ENCODE measurements around the gene RAB3GAP1.

- TF ChIP-seq POLR2A (IDR thresholded peaks at IDR 0.05; ENCODE audit: low read depth, low read length) = no peak
- TF ChIP-seq CTCF (conservative IDR thresholded peaks at IDR 0.05; ENCODE audit: low read depth, low read length) = no peak
- no peak for TF ChIP-seq SMC3 (IDR thresholded peaks at IDR 0.05; ENCODE audit: low read depth, low read length)
- TF ChIP-seq USF2 (IDR thresholded peaks at IDR 0.05; ENCODE audit: low read depth, low read length) = no peak
- TF ChIP-seq RAD21 (IDR thresholded peaks at IDR 0.05; ENCODE audit: low read length) = no peak
- TF ChIP-seq MXI1 (IDR thresholded peaks at IDR 0.05; ENCODE audit: borderline replicate concordance, low read depth, low read length) = no peak
- TF ChIP-seq ELK1 (IDR thresholded peaks at IDR 0.05; ENCODE audit: borderline replicate concordance, low read depth, low read length) = no peak
- no peak for TF ChIP-seq RCOR1 (IDR thresholded peaks at IDR 0.05; ENCODE audit: insufficient replicate concordance, low read length)
- no peak for TF ChIP-seq CEBPB (IDR thresholded peaks at IDR 0.05; ENCODE audit: low read depth, low read length)
- no peak for TF ChIP-seq BHLHE40 (IDR thresholded peaks at IDR 0.05; ENCODE audit: low read depth, low read length)
- no peak for TF ChIP-seq MAFK (IDR thresholded peaks at IDR 0.05; ENCODE audit: low read depth, low read length)
- TF ChIP-seq FOS (IDR thresholded peaks at IDR 0.05; ENCODE audit: low read depth, low read length) = no peak
- TF ChIP-seq NFE2L2 (IDR thresholded peaks at IDR 0.05; ENCODE audit: low read depth, low read length) = no peak
- no peak for TF ChIP-seq MAZ (IDR thresholded peaks at IDR 0.05; ENCODE audit: borderline replicate concordance, low read depth, low read length)
Observed at GRCh38 chr2:135162786-135163185, 110.7 kb downstream of the RAB3GAP1 start.
